Psoas muscle (tissue), 8 donors: ENCODE measurements around the gene HOMER2. TPM values are rescaled to one million over a fixed set of nuclear protein-coding genes. Genes with fewer than 3 reads are reported as not detected.

Experiments
- ATAC-seq, 4 donors: fragments of 200-7000 bp; cut with Tn5 transposase; one replicate each; pipeline ENCODE4 v1.9.1; 2020; ENCODE audit warnings: moderate library complexity in 3 of 4, mild to moderate bottlenecking in 2 of 4
- DNase-seq, 2 donors: peaks; one replicate each; pipeline ENCODE4 v3.0.0-alpha.2; 2020
- H3K27ac ChIP-seq: fragments of 200-600 bp; one replicate; pipeline ENCODE4 v1.8.0; 2022
- H3K27me3 ChIP-seq, 3 donors: fragments of 200-600 bp in 1 of 3; one replicate each; pipeline versions ENCODE4 v1.6.1 to v1.8.0; 2013 to 2022; ENCODE audit warnings: low read length in 2 of 3, mild to moderate bottlenecking in 2 of 3, moderate library complexity in 1 of 3; ENCODE audit not compliant: insufficient read depth in 3 of 3
- H3K36me3 ChIP-seq, 2 donors: fragments of 200-600 bp in 1 of 2; one replicate each; pipeline versions ENCODE4 v1.6.1 to v1.8.0; 2013 to 2022; ENCODE audit warnings: low read depth in 1 of 2, mild to moderate bottlenecking in 1 of 2, moderate library complexity in 1 of 2; ENCODE audit not compliant: insufficient read depth in 1 of 2
- H3K4me1 ChIP-seq: fragments of 200-600 bp; one replicate; pipeline ENCODE4 v1.8.0; 2022
- H3K4me3 ChIP-seq: fragments of 200-600 bp; one replicate; pipeline ENCODE4 v1.8.0; 2022; ENCODE audit warnings: mild to moderate bottlenecking
- H3K9me3 ChIP-seq: fragments of 200-600 bp; one replicate; pipeline ENCODE4 v1.8.0; 2022
- CTCF ChIP-seq: fragments of 200-600 bp; IDR thresholded peaks from one replicate; pipeline ENCODE4 v1.8.0; 2022; ENCODE audit warnings: antibody characterized with exemption
- WGBS, 3 donors: extraction: QIAGEN DNeasy Blood & Tissue Kit; methylation state at CpG; one replicate each; pipeline versions ENCODE4 v1.1.6 to v1.1.7; 2013; 5-methylcytosine and 5-hydroxymethylcytosine counted together
- intact Hi-C, 2 donors: fragments of 100-400 bp; cut with DNase I; formaldehyde crosslinking; loops; one replicate each; pipeline versions ENCODE4 v1.11.0 to v1.14.2; 2022
- polyA plus RNA-seq, 3 donors: library from polyadenylated mRNA; stranded (reverse); fragments of 200-250 nt; gene quantifications; one replicate each; pipeline ENCODE4 v1.2.3, GENCODE V29; 2013
- total RNA-seq, 4 donors: library from RNA; stranded (reverse); fragmentation: NEBNext Ultra II Directional in 2 of 4; extraction: Animal tissue kit (Norgen Biotek cat#: 25700) in 2 of 4; gene quantifications; one replicate each; pipeline versions ENCODE4 v1.2.1 to v1.2.4, GENCODE V29; 2021 to 2023
- donor health status: healthy with polysubstance abuse.
- donor health status: DM: no; HTN: no; CAD: no; lungs with moderate emphysema.
- donor health status: Bipolar disorder and iron deficiency.
- donor health status: healthy.
- donor health status: DM: yes; HTN: yes; CAD: no.
- donor health status: DM: no; HTN: no; CAD: no.
- donor health status: DM: no; HTN: no; CAD: no.
- donor health status: DM: yes; HTN: yes; CAD: no.

HOMER2 gene
- total and polyA plus RNA-seq, 7 donors, result 27.2 to 119 (median 53.9) TPM

GRCh38 chr15:82804575-82804949 lies 148.0 kb downstream of the HOMER2 start:
- DNase-seq (no peak), ATAC-seq (peak in 1 of 4 donors; percentile 11)
- Histone ChIP-seq H3K9me3 (no peaks in the 10 kb centered on the region), H3K4me3 (peak overlapping the region; percentile 68), H3K27ac (peak overlapping the region; percentile 100), H3K4me1 (peaks cover 63% of the 10 kb centered on the region), H3K36me3 (peaks cover 0 to 12% of the 10 kb centered on the region in 2 donors), H3K27me3 (no peaks in the 10 kb centered on the region)
- intact Hi-C loops, result loop anchor here in 1 of 2 donors (5.0 kb wide), 1 partner anchor 37 kb away; no protein-coding TSS in a partner anchor
- TF ChIP-seq CTCF, result no peak
- 27 to 43% (median 33%) methylated on average over 1 of the region's 1 CpG for WGBS, 3 donors

DNA sequence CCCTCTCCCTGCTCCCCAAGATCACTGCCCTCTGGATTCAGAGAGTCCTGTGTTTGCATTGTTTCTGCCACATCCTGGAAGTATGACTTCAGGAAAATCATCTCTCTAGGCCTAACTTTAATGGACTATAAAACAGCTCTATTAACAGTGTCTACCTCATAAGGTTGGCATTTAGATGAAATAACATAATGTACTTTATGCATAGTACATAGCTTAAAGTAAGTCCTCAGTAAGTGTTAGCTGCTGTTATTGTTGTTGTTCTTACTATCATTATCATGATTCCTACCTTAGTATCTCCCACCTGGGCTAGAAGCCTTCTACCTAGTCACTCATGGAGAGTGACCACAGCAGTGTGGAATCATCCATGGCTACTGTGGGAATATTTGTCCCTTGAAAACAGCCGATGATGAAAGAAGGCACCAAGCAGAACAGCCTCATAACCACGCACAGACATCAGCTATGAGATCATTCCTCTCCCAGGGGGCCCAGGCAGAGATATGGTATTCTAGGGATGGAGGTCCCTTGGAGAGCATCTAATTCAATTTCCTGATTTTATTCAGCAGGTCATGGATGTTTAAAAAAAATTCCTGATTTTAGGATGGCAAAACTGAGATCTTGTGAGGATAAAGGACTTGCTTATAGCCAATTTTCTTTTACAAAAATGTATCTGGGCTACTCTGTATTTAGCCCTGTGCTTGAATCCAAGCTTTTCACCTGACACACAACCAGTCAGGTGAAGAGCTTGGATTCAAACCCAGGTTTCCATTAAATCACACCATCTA lies 148.5 kb downstream of the HOMER2 start:
- Histone ChIP-seq H3K27ac (peak overlapping the region; percentile 100), H3K4me3 (peak overlapping the region; percentile 68), H3K4me1 (peaks cover 69% of the 10 kb centered on the region), H3K27me3 (no peaks in the 10 kb centered on the region), H3K36me3 (peaks cover 0 to 12% of the 10 kb centered on the region in 2 donors), H3K9me3 (no peaks in the 10 kb centered on the region)
- intact Hi-C loops, result loop anchor here (2.0 to 5.0 kb wide), 2 partner anchors 35 to 37 kb away; no protein-coding TSS in a partner anchor
- TF ChIP-seq CTCF, result no peak
- ATAC-seq, result peak; percentile 29 to 54 (median 40)
- WGBS, 3 donors, result 13 to 45% (median 26%) methylated on average over 2 of the region's 2 CpGs
- no peak for DNase-seq

DNA sequence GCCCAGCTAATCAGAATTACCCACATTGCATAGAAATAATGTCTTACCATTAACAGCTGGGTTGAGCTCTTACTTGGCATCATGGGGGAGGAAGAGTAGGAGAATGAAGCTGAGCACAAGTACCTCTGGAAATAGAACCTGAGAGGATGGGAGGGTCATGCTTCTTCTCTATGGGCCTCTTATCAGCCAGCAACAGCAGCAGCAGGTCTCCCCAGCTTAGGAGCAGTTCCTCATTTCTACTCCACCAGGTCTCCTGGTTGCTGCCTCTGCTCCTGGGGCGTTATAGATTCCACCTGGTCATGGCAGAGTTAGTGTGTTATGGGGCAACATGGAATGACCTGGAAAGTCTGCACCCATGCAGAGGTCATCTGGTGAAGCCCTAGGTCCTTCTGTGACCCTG lies 150.0 kb downstream of the HOMER2 start:
- Histone ChIP-seq H3K27me3 (no peaks in the 10 kb centered on the region), H3K36me3 (peaks cover 0 to 12% of the 10 kb centered on the region in 2 donors), H3K4me1 (peaks cover 62% of the 10 kb centered on the region), H3K4me3 (peak overlapping the region; percentile 68), H3K9me3 (no peaks in the 10 kb centered on the region), H3K27ac (peak overlapping the region; percentile 100)
- intact Hi-C loops, result loop anchor here (2.0 to 5.0 kb wide), 2 partner anchors 34 to 35 kb away; no protein-coding TSS in a partner anchor
- no peak for ATAC-seq
- no peak for TF ChIP-seq CTCF
- 43 to 61% (median 46%) methylated on average over 1 of the region's 1 CpG for WGBS, 3 donors
- DNase-seq, result no peak

DNA sequence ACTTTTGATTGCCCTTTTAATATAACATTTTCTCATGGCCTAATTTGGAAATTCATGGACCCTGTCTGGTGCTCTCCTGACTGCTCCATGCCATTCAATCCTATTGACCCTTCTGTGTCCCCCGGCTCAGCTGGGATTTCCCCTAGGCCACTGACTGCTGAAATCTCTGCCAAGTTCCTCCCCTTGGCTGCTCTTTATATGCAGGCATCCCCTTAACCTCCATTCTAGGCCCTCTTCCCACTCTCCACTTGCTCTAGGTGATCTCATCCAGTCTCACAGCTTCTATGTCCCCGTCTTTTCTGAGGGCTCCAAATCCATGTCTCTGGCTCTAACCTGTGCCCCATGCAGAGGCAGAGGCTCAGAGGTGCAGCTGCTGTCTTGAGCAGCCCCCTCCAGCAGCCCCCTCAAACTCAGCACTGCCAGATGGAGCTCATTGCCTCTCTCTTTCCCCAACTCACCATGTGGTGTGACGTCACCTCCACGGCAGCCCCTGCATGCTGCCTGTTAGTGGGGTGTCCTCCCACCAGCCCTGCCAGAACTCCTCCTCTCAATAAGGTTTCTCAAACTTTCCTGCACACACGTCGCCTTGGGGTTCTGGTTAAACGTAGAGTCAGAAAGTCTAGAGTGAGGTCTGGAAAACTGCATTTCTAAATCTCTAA lies 153.2 kb downstream of the HOMER2 start:
- intact Hi-C loops, result no loop called here
- H3K27ac ChIP-seq, result peak overlapping the region; percentile 100
- DNase-seq (no peak), ATAC-seq (peak; percentile 37 to 76 (median 58))
- H3K27me3 ChIP-seq, result no peaks in the 10 kb centered on the region
- no peak for TF ChIP-seq CTCF
- H3K4me1 ChIP-seq, result peaks cover 51% of the 10 kb centered on the region
- H3K36me3 ChIP-seq, result peaks cover 0 to 28% of the 10 kb centered on the region in 2 donors
- H3K4me3 ChIP-seq, result no peak overlapping the region
- WGBS, 3 donors, result 30 to 38% (median 31%) methylated on average over 7 of the region's 7 CpGs
- no peaks in the 10 kb centered on the region for H3K9me3 ChIP-seq

Other genes with a start within 250 kb of the HOMER2 start
- 1 to 10 TPM in 1 of 4 donors, under 1 TPM in 3; 0.13 to 2.0 (median 0.36) TPM for gene AP3B2, start 242.8 kb downstream of the HOMER2 start, total RNA-seq
- under 1 TPM in 2 of 3 donors, not detected in 1; 0.16 to 0.27 TPM for gene AP3B2, start 242.8 kb downstream of the HOMER2 start, polyA plus RNA-seq
- 10 to 100 TPM; 10.3 to 65.3 (median 28.2) TPM for gene FSD2, start 146.7 kb downstream of the HOMER2 start, total RNA-seq
- gene FSD2, start 146.7 kb downstream of the HOMER2 start, polyA plus RNA-seq, result 10 to 100 TPM in 1 of 3 donors, 1 to 10 TPM in 1, under 1 TPM in 1; 0.51 to 32.2 (median 5.9) TPM
- gene WHAMM, start 143.1 kb downstream of the HOMER2 start, total RNA-seq, result 10 to 100 TPM; 14.7 to 30.8 (median 24.1) TPM
- gene WHAMM, start 143.1 kb downstream of the HOMER2 start, polyA plus RNA-seq, result 10 to 100 TPM in 2 of 3 donors, 1 to 10 TPM in 1; 9.9 to 25.8 (median 12.0) TPM
- gene RAMAC, start 33.5 kb upstream of the HOMER2 start, total RNA-seq, result 10 to 100 TPM; 17.0 to 21.8 (median 19.9) TPM
- gene RAMAC, start 33.5 kb upstream of the HOMER2 start, polyA plus RNA-seq, result 10 to 100 TPM; 23.8 to 43.3 (median 43.0) TPM
- 10 to 100 TPM in 3 of 4 donors, 1 to 10 TPM in 1; 6.3 to 11.4 (median 11.2) TPM for gene C15orf40, start 58.9 kb upstream of the HOMER2 start, total RNA-seq
- gene C15orf40, start 58.9 kb upstream of the HOMER2 start, polyA plus RNA-seq, result 10 to 100 TPM; 11.3 to 16.2 (median 12.2) TPM
- gene BTBD1, start 114.5 kb upstream of the HOMER2 start, total RNA-seq, result 100 to 1,000 TPM; 133 to 193 (median 157) TPM
- gene BTBD1, start 114.5 kb upstream of the HOMER2 start, polyA plus RNA-seq, result 100 to 1,000 TPM in 1 of 3 donors, 10 to 100 TPM in 2; 93.5 to 170 (median 98.9) TPM
- gene TM6SF1, start 154.9 kb upstream of the HOMER2 start, total RNA-seq, result 10 to 100 TPM in 3 of 4 donors, 1 to 10 TPM in 1; 9.2 to 23.4 (median 16.5) TPM
- 10 to 100 TPM; 10.7 to 17.5 (median 13.8) TPM for gene TM6SF1, start 154.9 kb upstream of the HOMER2 start, polyA plus RNA-seq